GM12878 (cell line): ENCODE results near the gene TLK2. TPM values are rescaled to one million over a fixed set of nuclear protein-coding genes. Genes with fewer than 3 reads are reported as not detected.
"Not testable (repeated sequence)": the region's sequence is repeated elsewhere in the genome, so short reads cannot be mapped to it uniquely, and the experiment has no call there.

Experiments
- ATAC-seq: fragments of 200-7000 bp; cut with Tn5 transposase; 3 replicates; pipeline ENCODE4 v1.9.1; 2020; ENCODE audit warnings: mild to moderate bottlenecking, moderate library complexity
- BruUV-seq: library from RNA; stranded (reverse); fragments of 400-500 nt; replicated peaks from 2 replicates; lab custom pipeline; 2021; lab: Mats Ljungman, UMichigan
- CTCF ChIA-PET: fragments of 300-600 bp; sonication (Branson Sonifier 250); formaldehyde crosslinking; extraction: SDS; loops from one replicate; lab custom pipeline; 2021; ENCODE audit warnings: inconsistent platforms; lab: Yijun Ruan, JAX
- POLR2A ChIA-PET: fragments of 350-600 bp; formaldehyde crosslinking; extraction: SDS; loops from one replicate; lab custom pipeline; 2021; ENCODE audit warnings: inconsistent platforms; lab: Charles Lee
- RAD21 ChIA-PET: fragments of 300-600 bp; sonication (Branson Sonifier 250); formaldehyde crosslinking; loops from one replicate; lab custom pipeline; 2023; ENCODE audit warnings: antibody characterized with exemption; ENCODE audit not compliant: unreplicated experiment; lab: Charles Lee
- SMC1A ChIA-PET: fragments of 300-600 bp; sonication (Branson Sonifier 250); formaldehyde crosslinking; loops from one replicate; lab custom pipeline; 2023; ENCODE audit not compliant: unreplicated experiment, uncharacterized antibody; lab: Charles Lee
- DNase-seq: peaks from one replicate; pipeline ENCODE4 v3.0.0-alpha.2; 2011; ENCODE audit warnings: low read depth, low spot score
- FAIRE-seq: peaks from 3 replicates; lab custom pipeline; 2011; peaks lifted over from hg19 to GRCh38; lab: Jason Lieb, UNC
- H2AFZ ChIP-seq: 2 replicates; pipeline ENCODE4 v1.6.0; 2011; ENCODE audit warnings: low read depth, low read length, control low read depth; ENCODE audit not compliant: control insufficient read depth
- H3K27ac ChIP-seq: 2 replicates; pipeline ENCODE4 v1.5.1; 2011; ENCODE audit warnings: control low read depth; ENCODE audit not compliant: control insufficient read depth, insufficient read depth
- H3K27me3 ChIP-seq, 2 experiments: replicated peaks in 1 of 2; 2 replicates each; pipeline versions ENCODE4 v1.6.0 to v1.6.1; 2011; ENCODE audit warnings: low read length in 1 of 2; ENCODE audit not compliant: control insufficient read depth in 2 of 2, insufficient read depth in 2 of 2
- H3K36me3 ChIP-seq, 2 experiments: 2 replicates each; pipeline ENCODE4 v1.5.1; 2011; ENCODE audit warnings: low read length in 1 of 2; ENCODE audit not compliant: control insufficient read depth in 2 of 2, insufficient read depth in 2 of 2
- H3K4me1 ChIP-seq: 2 replicates; pipeline ENCODE4 v1.6.1; 2011; ENCODE audit warnings: mild to moderate bottlenecking, low read length, moderate library complexity, mixed read lengths; ENCODE audit not compliant: control insufficient read depth, insufficient read depth
- H3K4me2 ChIP-seq: 2 replicates; pipeline ENCODE4 v1.6.0; 2011; ENCODE audit warnings: control low read depth; ENCODE audit not compliant: control insufficient read depth, insufficient read depth
- H3K4me3 ChIP-seq: fragments of 200-600 bp; sonication (generic); 2 replicates; pipeline ENCODE4 v1.5.1; 2016
- H3K79me2 ChIP-seq: 2 replicates; pipeline ENCODE4 v1.6.0; 2011; ENCODE audit warnings: low read length; ENCODE audit not compliant: control insufficient read depth, insufficient read depth
- H3K9ac ChIP-seq: 2 replicates; pipeline ENCODE4 v1.8.0; 2011; ENCODE audit warnings: low read length, control low read depth, mixed read lengths; ENCODE audit not compliant: control insufficient read depth, insufficient read depth
- H3K9me3 ChIP-seq: replicated peaks from 3 replicates; pipeline ENCODE4 v1.5.1; 2011; ENCODE audit warnings: mild to moderate bottlenecking, low read length; ENCODE audit not compliant: control insufficient read depth, insufficient read depth
- H4K20me1 ChIP-seq: 2 replicates; pipeline ENCODE4 v1.6.0; 2011; ENCODE audit not compliant: control insufficient read depth, insufficient read depth
- WGBS: methylation state at CpG from one replicate; pipeline ENCODE4 v1.1.6; 2016; ENCODE audit warnings: low lambda C conversion rate; ENCODE audit not compliant: insufficient replicate concordance, insufficient coverage; ENCODE audit errors: missing lambda C conversion rate; 5-methylcytosine and 5-hydroxymethylcytosine counted together
- in situ Hi-C: fragments of 300-500 bp; cut with MboI; formaldehyde crosslinking; loops from 9 replicates; pipeline ENCODE4 v1.14.3; 2018; ENCODE audit warnings: mixed read lengths
- intact Hi-C: fragments of 100-400 bp; cut with micrococcal nuclease; formaldehyde crosslinking; loops from one replicate; pipeline ENCODE4 v1.14.2; 2022; ENCODE audit not compliant: unreplicated experiment
- polyA plus RNA-seq, 11 experiments: library from polyadenylated mRNA; depleted of rRNA in 4 of 11; unstranded in 6 of 11; stranded (reverse) in 5 of 11; fragments of >200 nt; fragmentation: Nextera tagmentation in 4 of 11; fragmentation: Illumina TruSeq in 1 of 11; extraction: Ambion mirVana in 4 of 11; extraction: Trizol in 1 of 11; gene quantifications; 1 replicate in 1 of 11; 2 replicates in 10 of 11; pipeline versions ENCODE4 v1.2.1 to v1.2.3, GENCODE V29; 2011 to 2016; ENCODE audit warnings: inconsistent platforms in 2 of 11, missing spikeins in 2 of 11, low read depth in 1 of 11
- total RNA-seq, 4 experiments: library from RNA; depleted of rRNA in 3 of 4; stranded (reverse); fragments of >200 nt in 3 of 4; fragmentation: Illumina TruSeq in 1 of 4; extraction: Trizol in 1 of 4; gene quantifications; 2 replicates each; pipeline versions ENCODE4 v1.2.1 to v1.2.3, GENCODE V29; 2013 to 2021

Gene TLK2
- total and polyA plus RNA-seq, 10 of the 15 experiments (the other 5 are each of a cell fraction or from before 2014, with no cell fraction given): 12.1 to 51.2 (median 27.5) TPM

DNA sequence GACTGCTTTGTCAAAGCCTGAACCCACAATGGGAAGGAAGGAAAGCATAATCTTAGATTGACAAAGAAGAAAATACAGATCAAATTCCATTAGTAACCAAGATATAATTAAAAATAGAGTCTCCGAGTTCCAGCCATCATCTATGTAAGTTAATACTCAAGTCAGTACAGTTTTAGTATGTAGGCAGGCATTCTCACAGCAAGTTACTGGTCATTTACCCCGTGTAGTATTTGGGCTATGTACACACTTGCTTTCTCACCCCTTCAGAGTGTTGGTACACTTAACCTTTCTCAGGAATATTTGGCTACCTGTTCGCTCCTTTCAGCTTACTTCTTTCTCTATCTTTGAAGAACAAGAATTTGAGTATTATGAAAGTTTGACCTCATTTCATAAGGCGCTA lies 57.9 kb downstream of the TLK2 start:
- FAIRE-seq, H3K4me3 ChIP-seq, H3K4me1 ChIP-seq, DNase-seq, H3K27ac ChIP-seq, ATAC-seq, H3K9me3 ChIP-seq, H3K27me3 ChIP-seq, POLR2A ChIA-PET, H3K36me3 ChIP-seq, RAD21 ChIA-PET, H4K20me1 ChIP-seq, H2AFZ ChIP-seq, SMC1A ChIA-PET, H3K9ac ChIP-seq, BruUV-seq, H3K79me2 ChIP-seq, intact Hi-C loops, in situ Hi-C loops, H3K4me2 ChIP-seq: not testable (repeated sequence)
- CTCF ChIA-PET: interaction anchor here (1.2 kb wide), 1 partner anchor 14 kb away, joined by 3 read pairs; no protein-coding TSS in a partner anchor
- WGBS: 100% methylated on average over 3 of the region's 4 CpGs

DNA sequence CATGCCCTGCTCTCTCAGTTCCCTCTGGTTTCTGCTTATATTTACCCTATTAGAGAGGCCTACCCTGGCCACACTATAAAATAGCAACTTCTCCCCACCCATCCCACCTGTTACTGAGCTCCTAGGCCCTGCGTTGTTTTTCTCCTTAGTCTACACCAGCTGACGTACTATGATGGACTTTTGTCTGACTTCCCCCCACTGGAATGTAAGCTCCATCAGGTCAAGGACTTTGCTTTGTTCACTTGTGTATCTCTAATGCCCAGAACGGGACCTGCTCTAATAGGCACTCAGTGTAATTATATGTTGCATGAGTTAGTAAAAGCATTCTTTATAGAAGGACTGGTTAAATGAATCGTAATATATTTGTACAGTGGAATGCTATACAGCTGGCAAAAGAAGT lies 62.4 kb downstream of the TLK2 start:
- ATAC-seq, RAD21 ChIA-PET, H3K4me3 ChIP-seq, H3K9me3 ChIP-seq, H3K9ac ChIP-seq, H3K4me1 ChIP-seq, BruUV-seq, in situ Hi-C loops, H3K27ac ChIP-seq, DNase-seq, H2AFZ ChIP-seq, SMC1A ChIA-PET, intact Hi-C loops, FAIRE-seq, CTCF ChIA-PET, H4K20me1 ChIP-seq, H3K79me2 ChIP-seq, H3K27me3 ChIP-seq, H3K36me3 ChIP-seq, H3K4me2 ChIP-seq, POLR2A ChIA-PET: not testable (repeated sequence)
- 97% methylated on average over 4 of the region's 4 CpGs for WGBS

DNA sequence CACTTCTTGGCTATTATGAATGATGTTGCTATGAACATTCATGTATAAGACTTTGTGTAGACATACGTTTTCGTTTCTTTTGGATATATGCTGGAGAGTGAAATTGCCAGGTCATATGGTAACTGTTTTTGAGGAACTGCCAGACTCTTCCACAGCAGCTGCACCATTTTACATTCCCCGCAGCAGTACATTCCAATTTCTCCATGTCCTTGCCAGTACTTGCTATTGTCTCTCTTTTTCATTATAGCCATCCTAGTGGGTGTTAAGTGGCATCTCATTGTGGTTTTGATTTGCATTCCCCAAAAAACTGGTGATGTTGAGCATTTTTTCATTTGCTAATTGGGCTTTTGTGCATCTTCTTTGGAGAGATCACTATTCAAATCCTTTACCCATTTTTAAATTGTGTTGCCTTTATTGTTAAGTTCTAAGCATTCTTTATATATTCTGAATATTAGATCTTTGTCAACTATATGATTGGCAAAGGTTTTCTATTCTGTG lies 64.7 kb downstream of the TLK2 start:
- H3K4me1 ChIP-seq, in situ Hi-C loops, H2AFZ ChIP-seq, SMC1A ChIA-PET, POLR2A ChIA-PET, RAD21 ChIA-PET, BruUV-seq, DNase-seq, intact Hi-C loops, H3K9me3 ChIP-seq, H3K27me3 ChIP-seq, H3K4me3 ChIP-seq, H3K4me2 ChIP-seq, H3K36me3 ChIP-seq, H3K9ac ChIP-seq, FAIRE-seq, ATAC-seq, H4K20me1 ChIP-seq, H3K79me2 ChIP-seq, H3K27ac ChIP-seq, CTCF ChIA-PET: not testable (repeated sequence)
- WGBS: 97% methylated on average over 3 of the region's 3 CpGs

DNA sequence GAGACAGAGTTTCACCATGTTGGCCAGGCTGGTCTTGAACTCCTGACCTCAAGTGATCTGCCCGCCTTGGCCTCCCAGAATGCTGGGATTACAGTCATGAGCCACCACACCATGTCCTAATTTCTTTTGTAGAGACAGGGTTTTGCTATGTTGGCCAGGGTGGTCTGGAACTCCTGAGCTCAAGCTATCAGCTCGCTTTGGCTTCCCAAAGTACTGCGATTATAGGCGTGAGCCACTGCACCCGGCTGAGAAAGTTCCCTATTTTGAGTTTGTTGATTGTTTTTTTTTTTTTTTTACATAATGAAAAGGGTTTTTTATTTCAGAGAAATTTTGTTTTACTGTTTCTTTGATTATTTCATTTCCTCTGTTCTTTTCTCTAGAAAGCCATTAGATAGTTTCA lies 67.4 kb downstream of the TLK2 start:
- 75% methylated on average over 5 of the region's 5 CpGs for WGBS
- H4K20me1 ChIP-seq, SMC1A ChIA-PET, CTCF ChIA-PET, ATAC-seq, FAIRE-seq, H3K36me3 ChIP-seq, H3K27ac ChIP-seq, DNase-seq, H3K79me2 ChIP-seq, BruUV-seq, H3K9me3 ChIP-seq, H3K4me2 ChIP-seq, in situ Hi-C loops, H3K27me3 ChIP-seq, H3K9ac ChIP-seq, H2AFZ ChIP-seq, intact Hi-C loops, H3K4me3 ChIP-seq, RAD21 ChIA-PET, H3K4me1 ChIP-seq, POLR2A ChIA-PET: not testable (repeated sequence)
